Activated CD4-positive, CD25-positive, alpha-beta regulatory T cell treated with anti-CD3 and anti-CD28 coated beads, Interleukin-2, amount 50 U/mL, for 72 hours (primary cell): ENCODE data around the gene CACNB4.
"Not testable (repeated sequence)": the region's sequence is repeated elsewhere in the genome, so short reads cannot be mapped to it uniquely, and the experiment has no call there.

ENCODE experiments used
- DNase-seq: peaks from one replicate; pipeline ENCODE4 v3.0.0; 2021

The CACNB4 gene

DNA sequence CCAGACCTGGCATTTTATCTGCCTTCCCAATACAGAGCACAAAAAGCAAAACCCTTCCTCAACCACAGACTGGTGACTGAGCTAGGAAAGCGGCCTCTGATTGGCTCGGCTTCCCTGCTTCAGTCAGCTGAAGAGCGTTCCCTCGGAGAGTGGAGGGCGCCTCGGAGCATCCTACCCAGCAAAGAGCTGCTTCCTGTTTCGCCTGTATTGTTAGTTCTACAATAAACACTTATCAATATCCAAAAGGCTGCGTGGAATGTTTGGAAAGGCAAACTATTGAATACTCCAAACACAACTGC lies 125.0 kb downstream of the CACNB4 start:
- DNase-seq: no peak

DNA sequence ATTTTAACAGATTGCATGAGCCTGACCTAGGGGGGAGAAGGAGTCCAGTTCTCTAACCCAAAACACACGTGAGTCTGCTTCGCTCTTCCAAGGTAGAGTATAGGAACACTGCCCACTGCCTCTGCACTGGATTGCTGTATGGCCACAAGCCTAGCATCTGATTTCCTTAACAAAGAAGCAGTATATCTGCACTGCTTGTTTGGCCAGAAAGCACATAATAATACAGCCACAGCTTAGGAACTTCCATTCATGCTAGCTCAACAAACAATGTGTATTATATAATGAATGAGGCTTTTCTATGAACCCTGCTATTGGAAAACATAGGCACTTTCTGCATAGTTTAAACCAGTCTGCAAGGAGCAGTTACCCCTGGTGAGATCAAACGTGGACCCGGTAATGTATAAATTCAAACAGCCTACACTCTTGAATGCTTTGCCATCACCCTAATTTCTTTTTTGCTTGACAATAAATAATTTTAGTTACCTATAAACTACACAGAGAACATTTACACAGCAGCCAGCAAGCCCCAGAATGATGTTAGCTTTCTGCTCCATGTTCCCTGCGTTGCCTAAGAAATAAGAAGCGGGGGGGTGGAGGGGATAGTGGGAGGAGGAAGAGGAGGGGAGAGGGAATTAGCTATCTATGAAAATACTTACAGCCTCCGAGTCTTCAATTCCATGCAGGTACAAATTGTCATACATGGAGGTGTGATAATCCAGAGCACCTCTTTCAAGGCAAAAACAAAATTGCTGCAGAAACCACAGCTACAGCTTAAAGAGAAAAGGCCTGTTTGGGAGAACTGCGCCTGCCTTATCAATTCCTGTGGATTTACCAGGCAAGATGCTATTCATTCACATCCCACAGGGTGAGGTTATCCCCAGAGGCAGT lies 125.6 kb downstream of the CACNB4 start:
- DNase-seq: no peak

DNA sequence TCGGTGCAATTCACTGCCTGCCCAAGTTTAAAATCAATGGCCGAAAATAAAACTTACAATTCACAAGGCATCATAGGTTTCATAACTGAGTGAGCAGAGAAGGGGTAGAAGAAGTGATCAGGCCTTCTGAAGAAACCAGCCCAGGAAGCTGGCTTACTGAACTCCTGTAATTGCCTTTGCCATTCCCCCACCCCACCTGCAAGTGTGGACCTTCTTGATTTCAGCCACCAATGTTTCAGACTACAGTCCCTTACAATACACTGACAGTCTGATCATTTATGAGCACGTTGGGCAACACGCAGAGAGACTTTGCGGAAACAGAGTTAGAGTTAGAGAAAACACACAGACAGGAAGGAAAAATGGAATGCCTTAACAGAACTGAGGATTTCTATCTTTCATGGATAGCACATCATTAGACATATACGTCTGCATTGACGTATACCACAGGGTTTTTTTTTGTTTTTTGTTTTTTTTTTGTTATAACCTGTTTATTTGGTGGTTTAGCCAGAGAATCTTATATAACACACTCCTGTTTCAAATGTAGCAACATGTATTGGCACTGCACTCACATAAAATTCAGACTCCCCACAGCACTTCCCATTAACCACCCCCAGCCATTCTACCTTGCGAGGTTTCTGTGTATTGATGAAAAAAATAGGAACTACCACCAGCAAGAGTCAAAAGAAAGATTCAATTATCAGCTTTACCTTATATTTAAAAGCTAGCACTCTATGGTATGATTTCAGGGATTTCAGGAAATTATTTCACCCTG lies 126.4 kb downstream of the CACNB4 start:
- DNase-seq: no peak

DNA sequence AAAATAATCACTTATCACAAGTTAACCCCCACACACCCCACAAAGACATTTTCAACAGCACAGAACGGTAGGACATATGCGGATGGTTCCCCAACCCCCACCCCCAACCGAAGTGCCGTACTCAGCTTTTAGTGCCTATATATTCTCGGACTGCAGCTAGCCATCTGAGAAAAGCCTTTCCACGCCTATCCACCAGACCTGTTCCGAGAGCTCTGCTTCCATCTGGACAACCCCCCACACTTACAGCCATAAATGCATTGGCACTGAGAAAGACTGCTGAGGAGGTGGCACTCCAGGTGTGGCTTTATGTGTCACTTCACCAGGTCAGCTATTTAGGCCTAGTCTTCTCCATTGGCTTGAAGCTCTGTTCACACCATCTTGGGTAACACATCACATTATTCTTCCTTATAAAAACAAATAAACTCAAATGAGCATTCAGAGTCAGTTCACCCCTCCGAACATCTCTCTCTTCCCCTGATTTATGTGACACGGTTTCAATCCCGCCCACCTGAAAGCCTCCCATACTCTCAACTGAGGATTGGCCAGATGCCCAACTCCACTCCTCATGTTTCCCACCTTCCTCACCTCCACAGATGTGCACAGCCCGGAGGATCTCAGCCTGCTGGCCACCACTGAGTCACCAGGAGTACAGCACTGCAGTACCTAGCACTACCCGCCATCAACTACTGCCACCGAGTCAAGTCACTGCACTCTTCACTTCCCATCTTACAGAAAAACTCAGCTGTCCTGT lies 127.4 kb downstream of the CACNB4 start:
- DNase-seq: no peak

DNA sequence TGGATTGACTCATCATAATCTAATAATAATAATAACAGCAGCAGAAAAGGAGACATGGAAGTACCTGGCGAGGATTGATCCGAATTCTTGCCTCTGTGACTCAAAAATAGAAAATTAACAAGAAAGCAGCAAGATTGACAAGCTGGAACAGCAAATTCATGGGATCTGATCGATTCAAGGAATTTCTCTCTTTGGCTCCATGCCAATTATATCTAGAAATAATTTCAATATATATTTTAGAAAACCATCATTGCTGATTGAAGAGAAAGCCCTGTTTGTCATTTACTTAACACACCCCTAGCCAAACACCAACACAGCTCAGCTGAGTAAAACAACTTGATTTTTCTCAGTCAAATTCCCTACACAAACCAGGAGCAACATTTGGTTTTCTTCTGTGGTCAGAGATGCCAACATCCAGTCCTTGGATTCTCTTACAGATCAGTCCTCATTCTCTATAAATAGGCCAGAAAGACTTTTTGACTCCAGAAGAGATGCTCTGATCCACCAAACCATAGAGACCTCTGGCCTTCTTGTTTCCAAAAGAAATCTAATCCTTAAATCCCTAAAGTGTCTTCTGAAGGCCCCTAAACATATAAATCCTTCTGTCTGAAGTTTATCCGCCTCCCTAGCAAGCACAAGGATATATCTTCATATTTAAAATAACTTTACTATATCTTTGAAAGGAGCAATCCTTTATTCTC lies 129.9 kb downstream of the CACNB4 start:
- no peak for DNase-seq

DNA sequence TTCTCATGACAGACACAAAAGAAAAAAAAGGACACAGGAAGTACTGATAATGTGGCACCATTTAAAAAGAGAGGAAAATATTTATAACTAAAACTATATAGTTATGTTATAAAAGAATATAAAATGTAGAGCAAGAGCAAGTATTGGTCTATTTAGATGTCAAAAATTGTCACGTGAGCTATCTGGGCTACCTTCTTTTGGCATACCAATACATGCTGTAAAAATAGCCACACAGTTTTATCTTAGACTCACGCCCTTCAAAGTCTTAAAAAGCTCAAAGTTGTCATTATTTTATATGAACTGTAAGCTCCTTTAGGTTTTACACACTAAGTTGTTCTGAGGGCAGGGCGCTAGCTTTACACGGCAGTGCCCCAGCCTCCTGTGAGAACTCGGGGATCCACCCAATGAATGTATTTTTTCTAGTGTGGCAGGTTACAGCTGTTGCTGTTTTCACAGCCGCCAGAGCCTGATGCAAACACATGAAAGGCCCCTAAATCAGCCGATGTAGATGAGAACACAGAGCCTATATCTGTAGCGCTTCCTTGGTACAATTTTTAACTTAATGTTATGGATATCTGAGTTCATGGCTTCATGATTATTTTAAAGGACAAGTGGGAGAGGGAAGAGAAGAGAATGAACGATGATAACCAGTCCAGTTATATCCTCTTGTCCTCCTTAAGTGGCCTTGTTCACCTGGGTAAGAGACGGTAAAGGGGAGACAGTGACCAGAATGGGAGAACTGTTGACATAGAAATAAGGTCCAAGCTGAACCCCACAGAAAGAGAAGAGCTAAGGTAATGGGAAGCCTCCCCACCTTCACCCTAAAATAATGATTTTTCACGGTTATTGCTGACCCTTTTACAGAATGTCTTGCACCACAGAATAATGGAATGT lies 130.8 kb downstream of the CACNB4 start:
- DNase-seq: no peak

DNA sequence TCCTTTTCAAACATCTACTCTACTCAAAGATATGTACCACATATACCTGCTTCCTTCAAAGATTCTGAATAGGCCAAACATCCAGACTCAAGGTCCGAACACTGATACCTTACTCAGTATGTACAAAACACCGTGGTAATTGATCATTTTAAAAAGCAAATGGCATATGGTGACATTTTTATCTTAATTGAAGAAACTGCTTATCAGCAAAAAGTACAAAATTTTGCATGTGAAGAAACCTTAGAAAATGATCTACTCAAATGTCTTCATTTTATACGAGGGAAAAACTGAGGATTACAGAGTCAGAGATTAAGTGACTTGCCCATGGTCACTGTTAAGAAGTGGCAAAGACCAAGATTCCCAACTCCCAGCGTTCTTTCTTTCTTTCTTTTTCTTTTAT lies 133.0 kb downstream of the CACNB4 start:
- DNase-seq: no peak

DNA sequence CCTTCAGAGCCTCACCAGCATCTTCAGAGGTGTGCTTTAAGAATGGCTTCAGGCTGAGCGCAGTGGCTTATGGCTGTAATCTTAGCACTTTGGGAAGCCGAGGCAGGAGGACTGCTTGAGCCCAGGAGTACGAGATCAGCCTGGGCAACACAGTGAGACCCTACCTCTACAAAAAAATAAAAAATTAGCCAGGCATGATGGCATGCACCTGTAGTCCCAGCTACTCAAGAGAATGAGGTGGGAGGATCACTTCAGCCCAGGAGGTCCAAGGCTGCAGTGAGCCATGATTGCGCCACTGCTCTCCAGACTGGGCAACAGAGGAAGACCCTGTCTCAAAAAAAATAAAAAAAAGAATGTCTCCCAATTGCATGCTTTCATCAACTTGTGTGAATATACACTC lies 137.3 kb downstream of the CACNB4 start:
- no peak for DNase-seq

DNA sequence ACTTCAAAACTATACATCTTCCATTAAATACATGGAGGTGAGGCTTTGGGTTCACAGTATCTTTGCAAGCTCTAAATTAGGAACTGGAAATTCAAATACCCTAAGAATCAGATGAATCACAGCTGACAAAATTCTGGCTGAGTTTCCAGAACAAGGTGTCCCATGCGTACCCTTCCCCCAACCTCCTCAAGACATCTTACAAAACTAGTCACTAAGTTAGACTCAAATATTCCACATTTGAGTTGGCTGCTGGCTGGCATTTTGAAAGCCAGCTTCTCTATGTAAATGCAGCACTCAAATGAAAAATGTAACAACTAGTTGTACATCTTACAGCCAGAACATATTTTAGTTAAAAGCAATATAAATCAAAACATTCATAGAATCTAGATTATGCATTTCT lies 139.6 kb downstream of the CACNB4 start:
- no peak for DNase-seq

DNA sequence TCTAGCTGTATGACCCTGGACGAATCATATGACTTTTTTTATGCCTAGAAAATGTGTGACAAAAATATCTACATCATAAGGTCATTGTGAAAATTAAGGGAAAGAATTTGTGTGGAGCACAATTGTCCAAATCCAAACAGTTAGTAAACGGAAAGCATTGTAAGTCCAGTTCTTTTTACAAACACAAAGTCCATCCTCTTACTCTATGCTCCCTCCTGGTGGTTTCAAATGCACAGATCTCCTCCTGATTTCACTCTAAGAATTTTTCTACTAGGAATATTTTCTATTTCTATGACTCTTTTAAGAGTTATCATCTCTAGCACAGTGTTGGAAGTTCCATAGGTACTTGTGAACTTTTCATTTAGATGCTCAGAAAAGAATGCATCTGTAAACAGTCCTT lies 145.4 kb downstream of the CACNB4 start:
- no peak for DNase-seq

DNA sequence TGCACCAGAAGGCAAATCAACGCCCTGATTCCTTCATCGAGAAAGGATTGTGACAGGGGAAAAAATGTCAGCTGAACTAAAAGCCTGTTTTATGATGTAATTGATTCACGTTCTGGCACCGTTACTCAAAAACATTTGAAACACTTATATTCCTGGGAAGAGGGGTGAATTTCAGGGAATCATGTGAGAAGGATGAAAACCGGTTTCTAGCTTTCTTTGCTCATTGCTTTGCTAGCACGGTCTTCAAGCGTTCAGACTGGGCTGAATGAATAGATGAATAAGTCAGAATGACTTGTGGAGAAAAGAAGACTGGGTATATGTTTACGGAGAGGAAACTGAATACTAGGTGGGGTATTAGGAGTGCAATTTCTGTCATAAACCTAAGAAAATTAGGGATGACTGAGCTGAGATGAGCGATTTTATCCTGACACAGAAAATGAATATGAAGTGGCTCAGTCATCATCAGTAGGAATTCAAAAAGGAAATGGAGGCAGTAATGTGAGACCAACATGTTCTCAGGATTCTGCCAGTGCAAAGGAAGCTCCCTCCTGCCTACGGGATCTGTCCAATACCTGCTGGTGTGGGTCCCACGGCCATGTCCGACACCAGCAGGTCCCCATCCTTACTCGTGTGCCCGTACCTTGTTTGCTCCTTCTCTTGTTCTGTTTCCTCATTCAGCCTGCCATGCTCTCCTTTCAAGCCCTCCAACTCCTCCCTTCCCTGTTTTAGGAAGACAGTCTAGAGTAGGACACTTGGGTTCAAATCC lies 146.0 kb downstream of the CACNB4 start:
- DNase-seq: no peak

DNA sequence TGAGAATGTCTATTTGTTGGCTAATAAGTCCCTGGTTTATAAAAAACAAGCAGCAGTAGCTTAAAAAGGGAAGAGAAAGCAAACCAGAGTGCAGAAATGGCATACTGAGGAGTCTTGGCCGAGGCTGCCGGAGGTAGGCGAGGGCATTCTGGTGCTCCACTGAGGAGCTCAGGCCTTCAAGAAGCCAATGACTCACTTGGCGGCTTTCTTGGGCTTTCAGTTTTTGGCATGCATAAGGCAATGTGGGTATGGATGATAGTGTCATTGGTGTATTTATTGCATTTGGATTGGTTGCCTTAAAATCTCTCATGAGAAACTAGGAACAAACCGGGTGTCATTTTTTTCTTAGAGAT lies 151.1 kb downstream of the CACNB4 start:
- DNase-seq: no peak

DNA sequence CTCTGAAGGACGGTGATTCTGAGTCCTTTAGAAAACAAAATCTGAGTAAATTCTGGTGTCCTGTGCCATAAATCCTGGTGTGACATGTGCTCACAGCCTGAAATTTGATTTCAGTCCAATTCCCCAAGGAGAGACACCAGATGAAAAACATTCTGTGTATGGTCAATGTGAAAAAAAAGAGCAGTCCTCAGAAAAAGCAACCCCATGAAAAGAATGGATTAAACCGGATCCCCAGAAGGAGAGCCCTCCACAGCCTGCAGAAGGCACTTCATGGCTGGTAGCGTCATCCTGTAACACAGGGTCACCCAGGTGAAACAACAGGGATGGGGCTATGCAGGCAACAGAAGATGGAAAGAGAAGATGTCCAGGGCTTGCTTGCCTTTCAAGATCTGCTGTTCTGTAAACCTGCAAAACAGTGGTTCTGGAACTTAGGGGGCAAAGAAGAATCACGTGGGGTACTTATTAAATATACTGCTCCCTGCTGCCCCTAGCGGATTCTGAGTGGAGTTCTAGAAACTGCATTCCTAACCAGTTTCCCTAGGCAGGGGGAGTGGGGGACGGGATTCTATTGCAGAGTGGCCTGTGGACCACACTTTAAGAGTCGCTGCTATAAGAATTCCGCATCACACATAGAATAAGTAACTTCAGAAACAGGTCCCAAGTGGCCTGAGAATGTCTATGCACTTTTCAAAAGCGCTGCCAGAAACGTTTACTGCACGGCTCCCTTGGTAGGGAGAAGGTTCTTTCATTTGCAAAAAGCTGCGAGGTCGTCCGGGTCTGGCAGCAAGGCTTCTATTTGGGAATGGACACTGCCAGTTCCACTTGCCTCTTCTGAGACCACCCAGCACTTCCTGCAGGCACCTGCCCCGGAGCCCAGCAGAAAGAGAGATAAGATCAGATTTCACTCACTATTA lies 151.7 kb downstream of the CACNB4 start:
- no peak for DNase-seq

DNA sequence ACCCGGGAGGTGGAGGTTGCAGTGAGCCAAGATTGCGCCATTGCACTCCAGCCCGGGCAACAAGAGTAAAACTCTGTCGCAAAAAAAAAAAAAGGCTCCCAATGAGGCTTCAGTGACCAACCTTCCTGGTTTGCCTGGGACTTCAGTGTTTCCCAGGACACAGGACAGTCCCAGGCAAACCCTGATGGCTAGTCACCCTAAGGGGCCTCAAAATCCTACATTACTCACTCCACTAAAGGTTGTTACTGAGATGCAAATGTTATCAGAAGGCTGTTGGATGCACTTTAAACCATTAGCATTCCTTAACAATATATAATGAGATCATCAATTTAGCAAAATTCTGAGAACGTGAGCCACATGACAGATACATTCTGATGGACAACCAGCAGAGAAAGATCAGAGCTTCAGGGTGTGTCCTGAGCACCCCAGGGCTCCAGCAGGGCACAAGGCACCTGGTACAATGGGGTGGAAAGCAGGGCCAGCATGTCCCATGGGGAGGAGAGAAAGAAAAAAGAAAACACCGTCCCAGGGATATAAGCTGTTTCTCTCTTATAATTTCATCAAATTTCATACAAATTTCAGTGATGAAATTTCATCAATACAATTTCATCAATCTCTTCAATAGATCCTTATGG lies 152.5 kb downstream of the CACNB4 start:
- DNase-seq: no peak

DNA sequence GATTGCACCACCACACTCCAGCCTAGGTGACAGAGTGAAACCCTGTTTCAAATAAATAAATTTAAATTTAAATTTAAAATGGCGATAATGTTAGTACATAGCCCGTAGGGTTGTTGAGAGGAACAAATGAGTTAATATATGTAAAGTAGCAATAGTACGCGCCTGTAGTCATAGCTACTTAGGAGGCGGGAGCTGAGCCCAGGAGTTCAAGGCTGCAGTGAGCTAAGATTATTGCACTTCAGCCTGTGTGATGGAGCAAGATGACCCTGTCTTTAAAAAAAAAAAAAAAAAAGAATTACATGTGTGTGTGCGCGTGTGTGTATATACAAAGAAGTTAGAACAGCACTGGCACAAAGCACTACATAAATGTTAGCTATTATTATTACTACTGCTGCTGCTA lies 153.2 kb downstream of the CACNB4 start:
- no peak for DNase-seq

DNA sequence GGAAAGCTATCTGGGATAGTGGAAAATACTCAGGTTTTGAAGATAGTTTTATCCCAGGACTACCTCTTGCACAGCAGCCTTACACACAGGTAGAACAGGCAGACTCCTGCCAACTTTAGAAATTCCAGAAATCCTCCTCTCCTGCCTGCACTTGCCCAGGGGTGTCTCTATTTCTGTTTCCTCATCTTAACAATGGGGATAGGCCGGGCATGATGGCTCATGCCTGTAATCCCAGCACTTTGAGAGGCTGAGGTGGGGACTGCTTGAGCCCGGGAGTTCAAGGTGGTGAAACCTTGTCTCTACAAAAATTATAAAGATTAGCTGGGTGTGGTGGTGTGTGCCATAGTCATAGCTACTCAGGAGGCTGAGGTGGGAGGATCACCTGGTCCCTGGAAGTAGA lies 153.7 kb downstream of the CACNB4 start:
- DNase-seq: no peak

DNA sequence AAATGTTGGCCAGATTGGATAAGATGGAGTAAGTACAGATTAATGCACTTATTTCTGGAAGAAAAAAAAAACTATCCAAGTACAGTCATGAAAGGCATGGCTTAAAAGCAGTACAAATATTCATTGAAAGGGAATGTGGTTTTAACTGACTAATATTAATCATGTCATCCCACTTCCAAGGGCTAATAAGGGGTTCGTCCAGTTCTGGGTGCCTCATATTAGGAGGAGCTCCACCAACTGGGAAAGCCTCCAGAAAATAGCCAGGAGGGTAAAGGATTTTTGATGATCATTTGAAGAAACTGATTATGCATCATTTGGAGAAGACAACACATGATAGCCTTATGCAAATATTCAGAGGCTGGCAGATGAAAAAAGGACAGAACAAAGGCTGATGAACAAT lies 155.4 kb downstream of the CACNB4 start:
- DNase-seq: no peak

DNA sequence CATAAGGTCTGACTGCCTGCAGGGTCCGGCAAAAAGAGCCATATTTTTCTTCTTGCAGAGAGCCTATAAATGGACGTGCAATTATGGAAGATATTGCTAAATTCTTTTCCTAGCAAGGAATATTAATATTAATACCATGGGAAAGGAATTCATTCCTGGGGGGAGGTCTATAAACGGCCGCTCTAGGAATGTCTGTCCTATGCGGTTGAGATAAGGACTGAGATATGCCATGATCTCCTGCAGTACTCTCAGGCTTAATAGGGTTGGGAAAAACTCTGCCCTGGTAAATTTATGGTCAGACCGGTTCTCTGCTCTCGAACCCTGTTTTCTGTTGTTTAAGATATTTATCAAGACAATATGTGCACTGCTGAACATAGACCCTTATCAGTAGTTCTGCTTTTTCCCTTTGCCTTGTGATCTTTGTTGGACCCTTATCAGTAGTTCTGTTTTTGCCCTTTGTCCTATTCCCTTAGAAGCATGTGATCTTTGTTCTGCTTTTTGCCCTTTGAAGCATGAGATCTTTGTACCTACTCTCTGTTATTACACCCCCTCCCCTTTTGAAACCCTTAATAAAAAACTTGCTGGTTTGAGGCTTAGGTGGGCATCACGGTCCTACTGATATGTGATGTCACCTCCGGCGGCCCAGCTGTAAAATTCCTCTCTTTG lies 156.2 kb downstream of the CACNB4 start:
- DNase-seq: not testable (repeated sequence)

DNA sequence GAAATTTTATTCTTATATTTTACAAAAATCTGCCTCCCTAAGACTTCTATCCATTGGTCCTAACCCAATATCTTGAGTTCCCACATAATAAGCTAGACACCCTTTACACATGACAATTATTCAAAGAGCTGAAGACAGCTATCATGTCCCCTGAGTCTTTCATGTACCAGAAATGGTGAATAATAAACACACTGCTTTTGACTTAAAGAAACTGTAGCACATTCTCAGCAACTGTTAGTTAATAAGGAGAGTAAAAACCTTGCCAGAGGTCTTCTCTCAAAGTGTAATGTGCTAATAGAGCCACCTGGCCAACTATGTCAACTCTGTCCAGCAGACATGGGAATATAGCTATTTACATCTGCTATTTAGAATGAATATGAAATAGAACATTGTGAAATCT lies 160.9 kb downstream of the CACNB4 start:
- no peak for DNase-seq
